Psoas muscle (tissue), 8 donors: ENCODE measurements around the gene CHFR. TPM values are rescaled to one million over a fixed set of nuclear protein-coding genes. Genes with fewer than 3 reads are reported as not detected.
A peak's percentile ranks its signal among the peaks of the same experiment; 100 is the strongest.

ENCODE experiments used
- ATAC-seq, 4 donors: fragments of 200-7000 bp; cut with Tn5 transposase; one replicate each; pipeline ENCODE4 v1.9.1; 2020; ENCODE audit warnings: moderate library complexity in 3 of 4, mild to moderate bottlenecking in 2 of 4
- DNase-seq, 2 donors: peaks; one replicate each; pipeline ENCODE4 v3.0.0-alpha.2; 2020
- H3K27ac ChIP-seq: fragments of 200-600 bp; one replicate; pipeline ENCODE4 v1.8.0; 2022
- H3K27me3 ChIP-seq, 3 donors: fragments of 200-600 bp in 1 of 3; one replicate each; pipeline versions ENCODE4 v1.6.1 to v1.8.0; 2013 to 2022; ENCODE audit warnings: low read length in 2 of 3, mild to moderate bottlenecking in 2 of 3, moderate library complexity in 1 of 3; ENCODE audit not compliant: insufficient read depth in 3 of 3
- H3K36me3 ChIP-seq, 2 donors: fragments of 200-600 bp in 1 of 2; one replicate each; pipeline versions ENCODE4 v1.6.1 to v1.8.0; 2013 to 2022; ENCODE audit warnings: low read depth in 1 of 2, mild to moderate bottlenecking in 1 of 2, moderate library complexity in 1 of 2; ENCODE audit not compliant: insufficient read depth in 1 of 2
- H3K4me1 ChIP-seq: fragments of 200-600 bp; one replicate; pipeline ENCODE4 v1.8.0; 2022
- H3K4me3 ChIP-seq: fragments of 200-600 bp; one replicate; pipeline ENCODE4 v1.8.0; 2022; ENCODE audit warnings: mild to moderate bottlenecking
- H3K9me3 ChIP-seq: fragments of 200-600 bp; one replicate; pipeline ENCODE4 v1.8.0; 2022
- WGBS, 3 donors: extraction: QIAGEN DNeasy Blood & Tissue Kit; methylation state at CpG; one replicate each; pipeline versions ENCODE4 v1.1.6 to v1.1.7; 2013; 5-methylcytosine and 5-hydroxymethylcytosine counted together
- intact Hi-C, 2 donors: fragments of 100-400 bp; cut with DNase I; formaldehyde crosslinking; loops; one replicate each; pipeline versions ENCODE4 v1.11.0 to v1.14.2; 2022
- polyA plus RNA-seq, 3 donors: library from polyadenylated mRNA; stranded (reverse); fragments of 200-250 nt; gene quantifications; one replicate each; pipeline ENCODE4 v1.2.3, GENCODE V29; 2013
- total RNA-seq, 4 donors: library from RNA; stranded (reverse); fragmentation: NEBNext Ultra II Directional in 2 of 4; extraction: Animal tissue kit (Norgen Biotek cat#: 25700) in 2 of 4; gene quantifications; one replicate each; pipeline versions ENCODE4 v1.2.1 to v1.2.4, GENCODE V29; 2021 to 2023
- TF ChIP-seq, protein P1 (sequence below): fragments of 200-600 bp; IDR thresholded peaks from one replicate; pipeline ENCODE4 v1.8.0; 2022; ENCODE audit warnings: antibody characterized with exemption
- donor health status: healthy with polysubstance abuse.
- donor health status: DM: no; HTN: no; CAD: no; lungs with moderate emphysema.
- donor health status: Bipolar disorder and iron deficiency.
- donor health status: healthy.
- donor health status: DM: yes; HTN: yes; CAD: no.
- donor health status: DM: no; HTN: no; CAD: no.
- donor health status: DM: no; HTN: no; CAD: no.
- donor health status: DM: yes; HTN: yes; CAD: no.

Gene CHFR
- total and polyA plus RNA-seq, 7 donors, result 7.0 to 15.0 (median 9.8) TPM

DNA sequence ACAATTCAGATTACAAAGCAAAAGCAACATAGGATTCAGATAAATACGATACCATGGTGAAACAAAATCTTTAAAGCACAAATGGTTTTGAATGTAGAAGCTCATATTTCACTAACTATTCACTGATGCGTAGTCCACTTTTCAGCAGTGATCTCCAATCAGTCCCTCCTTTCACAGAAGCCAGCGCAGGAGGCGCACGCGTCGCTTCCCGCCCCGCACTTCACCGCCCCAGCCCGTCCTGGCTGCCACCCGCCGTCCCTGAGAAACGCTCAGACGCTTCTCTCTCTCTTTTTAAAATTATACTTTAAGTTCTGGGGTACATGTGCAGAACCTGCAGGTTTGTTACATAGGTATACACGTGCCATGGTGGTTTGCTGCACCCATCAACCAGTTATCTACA is 19.8 kb upstream of the CHFR start:
- Histone ChIP-seq H3K36me3 (no peaks in the 10 kb centered on the region), H3K27ac (no peak overlapping the region), H3K4me1 (no peaks in the 10 kb centered on the region), H3K4me3 (no peak overlapping the region), H3K27me3 (peaks cover 0 to 28% (median 0%) of the 10 kb centered on the region in 3 donors), H3K9me3 (peaks cover 28% of the 10 kb centered on the region)
- WGBS, 3 donors, result 8 to 19% (median 19%) methylated on average over 16 of the region's 16 CpGs
- no peak for ATAC-seq
- intact Hi-C loops, result no loop called here
- TF ChIP-seq, protein P1, sequence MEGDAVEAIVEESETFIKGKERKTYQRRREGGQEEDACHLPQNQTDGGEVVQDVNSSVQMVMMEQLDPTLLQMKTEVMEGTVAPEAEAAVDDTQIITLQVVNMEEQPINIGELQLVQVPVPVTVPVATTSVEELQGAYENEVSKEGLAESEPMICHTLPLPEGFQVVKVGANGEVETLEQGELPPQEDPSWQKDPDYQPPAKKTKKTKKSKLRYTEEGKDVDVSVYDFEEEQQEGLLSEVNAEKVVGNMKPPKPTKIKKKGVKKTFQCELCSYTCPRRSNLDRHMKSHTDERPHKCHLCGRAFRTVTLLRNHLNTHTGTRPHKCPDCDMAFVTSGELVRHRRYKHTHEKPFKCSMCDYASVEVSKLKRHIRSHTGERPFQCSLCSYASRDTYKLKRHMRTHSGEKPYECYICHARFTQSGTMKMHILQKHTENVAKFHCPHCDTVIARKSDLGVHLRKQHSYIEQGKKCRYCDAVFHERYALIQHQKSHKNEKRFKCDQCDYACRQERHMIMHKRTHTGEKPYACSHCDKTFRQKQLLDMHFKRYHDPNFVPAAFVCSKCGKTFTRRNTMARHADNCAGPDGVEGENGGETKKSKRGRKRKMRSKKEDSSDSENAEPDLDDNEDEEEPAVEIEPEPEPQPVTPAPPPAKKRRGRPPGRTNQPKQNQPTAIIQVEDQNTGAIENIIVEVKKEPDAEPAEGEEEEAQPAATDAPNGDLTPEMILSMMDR, result no peak
- no peak for DNase-seq

DNA sequence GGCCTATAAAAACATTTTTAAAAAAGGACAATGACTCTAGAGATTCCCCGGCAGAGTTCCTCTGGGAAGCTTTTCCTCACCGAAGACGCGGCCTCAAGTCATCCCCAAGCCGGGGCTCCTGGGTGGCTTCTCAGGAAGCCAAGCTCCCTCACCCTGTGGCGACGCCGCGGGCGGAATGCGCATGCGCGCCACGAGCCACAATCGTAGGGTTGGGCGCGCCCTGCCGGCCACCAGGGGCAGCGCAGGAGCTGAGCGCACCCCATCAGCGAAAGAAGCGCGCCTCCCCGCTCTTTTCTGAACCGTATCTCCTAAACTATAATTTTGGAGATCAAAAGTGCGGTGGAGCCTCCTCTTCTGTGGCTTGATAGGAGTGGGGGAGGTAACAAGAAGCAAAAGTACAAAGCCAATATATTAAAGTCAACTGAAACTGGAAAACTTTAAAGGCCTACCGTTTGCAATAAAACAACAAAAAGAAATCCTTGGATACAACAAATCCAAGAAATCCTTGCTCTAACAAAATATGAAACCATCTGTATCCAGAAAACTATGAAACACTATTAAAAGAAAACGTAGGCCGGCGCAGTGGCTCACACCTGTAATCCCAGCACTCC is 17.4 kb upstream of the CHFR start:
- peak; percentile 79 to 90 for DNase-seq
- intact Hi-C loops, result no loop called here
- H3K27me3 ChIP-seq, result peaks cover 0 to 28% (median 0%) of the 10 kb centered on the region in 3 donors
- peak overlapping the region; percentile 16 for H3K4me3 ChIP-seq
- H3K27ac ChIP-seq, result no peak overlapping the region
- H3K36me3 ChIP-seq, result no peaks in the 10 kb centered on the region
- TF ChIP-seq, protein P1, result peak; percentile 62
- ATAC-seq, result peak in 1 of 4 donors; percentile 47
- WGBS, 3 donors, result 8 to 11% (median 9%) methylated on average over 30 of the region's 30 CpGs
- peaks cover 18% of the 10 kb centered on the region for H3K9me3 ChIP-seq
- no peaks in the 10 kb centered on the region for H3K4me1 ChIP-seq

DNA sequence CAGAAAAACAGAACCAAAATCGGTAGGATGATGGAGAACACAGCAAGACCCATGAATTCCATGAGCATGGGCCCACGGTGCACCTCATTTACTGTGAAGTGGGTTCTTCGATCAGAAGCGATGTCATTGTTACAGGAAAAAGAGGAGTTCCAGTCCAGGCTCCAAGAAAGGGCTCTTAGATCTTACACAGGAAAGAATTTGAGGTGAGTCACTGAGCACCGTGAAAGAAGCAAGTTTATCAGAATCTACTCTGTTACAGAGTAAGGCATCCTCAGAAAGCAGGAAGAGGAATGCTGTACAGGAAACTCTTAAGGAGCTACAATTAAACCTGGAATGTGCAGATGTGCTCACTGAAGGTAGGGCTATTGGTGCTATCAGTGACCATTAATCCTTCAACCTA is 11.6 kb upstream of the CHFR start:
- ATAC-seq (no peak), DNase-seq (no peak)
- Histone ChIP-seq H3K27ac (no peak overlapping the region), H3K36me3 (no peaks in the 10 kb centered on the region), H3K4me1 (no peaks in the 10 kb centered on the region), H3K9me3 (peaks cover 6% of the 10 kb centered on the region), H3K4me3 (no peak overlapping the region), H3K27me3 (no peaks in the 10 kb centered on the region)
- TF ChIP-seq, protein P1, result no peak
- WGBS, 3 donors, result 78 to 82% (median 80%) methylated on average over 5 of the region's 5 CpGs
- intact Hi-C loops, result no loop called here

DNA sequence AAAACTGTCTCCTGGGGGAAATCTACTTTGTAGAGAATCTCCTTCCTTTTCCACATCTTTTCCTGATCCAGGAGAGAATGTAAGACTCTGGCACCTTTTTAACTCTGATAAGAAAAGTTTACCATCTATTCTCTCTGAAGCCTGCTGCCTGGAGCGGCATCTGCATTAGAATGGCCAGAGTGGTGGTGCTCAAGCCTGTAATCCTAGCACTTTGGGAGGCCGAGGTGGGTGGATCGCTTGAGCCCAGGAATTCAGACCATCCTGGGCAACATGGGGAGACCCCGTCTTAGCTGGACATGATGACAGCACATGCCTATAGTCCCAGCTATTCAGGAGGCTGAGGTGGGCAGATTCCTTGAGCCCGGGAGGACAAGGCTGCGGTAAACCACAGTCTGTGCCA is 1.4 kb upstream of the CHFR start:
- intact Hi-C loops, result no loop called here
- ATAC-seq (no peak), DNase-seq (no peak)
- H3K9me3 ChIP-seq, result peaks cover 7% of the 10 kb centered on the region
- TF ChIP-seq, protein P1, result no peak
- no peaks in the 10 kb centered on the region for H3K27me3 ChIP-seq
- H3K27ac ChIP-seq, result no peak overlapping the region
- no peaks in the 10 kb centered on the region for H3K4me1 ChIP-seq
- peaks cover 4 to 10% of the 10 kb centered on the region in 2 donors for H3K36me3 ChIP-seq
- H3K4me3 ChIP-seq, result peak overlapping the region; percentile 89
- 65 to 68% (median 67%) methylated on average over 6 of the region's 6 CpGs for WGBS, 3 donors
